Smooth muscle cell (in vitro differentiated cells): ENCODE results near the gene HEATR9. TPM values are rescaled to one million over a fixed set of nuclear protein-coding genes. Genes with fewer than 3 reads are reported as not detected.

Experiments used
- DNase-seq: peaks from one replicate; lab custom pipeline; 2025; ENCODE audit not compliant: unreplicated experiment; lab: John Stamatoyannopoulos, UW
- H2AFZ ChIP-seq: fragments of 200-600 bp; sonication (generic); 2 replicates; pipeline ENCODE4 v1.6.0; 2016; ENCODE audit warnings: antibody characterized with exemption, low read depth, mild to moderate bottlenecking
- H3F3A ChIP-seq: fragments of 200-600 bp; sonication (generic); 2 replicates; pipeline ENCODE4 v1.6.0; 2017; ENCODE audit warnings: antibody characterized with exemption, low read depth
- H3K27ac ChIP-seq: fragments of 200-600 bp; sonication (generic); 2 replicates; pipeline ENCODE4 v1.5.1; 2016; ENCODE audit warnings: low read depth, mild to moderate bottlenecking
- H3K27me3 ChIP-seq: fragments of 200-600 bp; sonication (generic); 2 replicates; pipeline ENCODE4 v1.6.1; 2016; ENCODE audit warnings: low read depth, mild to moderate bottlenecking
- H3K36me3 ChIP-seq: fragments of 200-600 bp; sonication (generic); 2 replicates; pipeline ENCODE4 v1.5.1; 2016; ENCODE audit warnings: low read depth
- H3K4me1 ChIP-seq: fragments of 200-600 bp; sonication (generic); 2 replicates; pipeline ENCODE4 v1.5.1; 2016; ENCODE audit warnings: low read depth
- H3K4me2 ChIP-seq: fragments of 200-600 bp; sonication (generic); 2 replicates; pipeline ENCODE4 v1.6.0; 2016; ENCODE audit warnings: mild to moderate bottlenecking
- H3K4me3 ChIP-seq: fragments of 200-600 bp; sonication (generic); 2 replicates; pipeline ENCODE4 v1.5.1; 2016; ENCODE audit warnings: mild to moderate bottlenecking
- H3K79me2 ChIP-seq: fragments of 200-600 bp; sonication (generic); 2 replicates; pipeline ENCODE4 v1.6.0; 2016; ENCODE audit warnings: low read depth, mild to moderate bottlenecking
- H3K9ac ChIP-seq: fragments of 200-600 bp; sonication (generic); 2 replicates; pipeline ENCODE4 v1.6.0; 2016; ENCODE audit warnings: low read depth
- H3K9me3 ChIP-seq: fragments of 200-600 bp; sonication (generic); replicated peaks from 2 replicates; pipeline ENCODE4 v1.5.1; 2016; ENCODE audit warnings: low read depth
- H4K20me1 ChIP-seq: fragments of 200-600 bp; sonication (generic); 2 replicates; pipeline ENCODE4 v1.6.0; 2016; ENCODE audit warnings: low read depth
- WGBS: methylation state at CpG from one replicate; pipeline ENCODE4 v1.1.7; 2016; ENCODE audit warnings: low lambda C conversion rate; 5-methylcytosine and 5-hydroxymethylcytosine counted together
- polyA plus RNA-seq: library from polyadenylated mRNA; unstranded; fragments of >200 nt; fragmentation: Nextera tagmentation; extraction: Ambion mirVana; gene quantifications from 2 replicates; pipeline ENCODE4 v1.2.1, GENCODE V29; 2016
- total RNA-seq: library from RNA; depleted of rRNA; stranded (reverse); fragments of >200 nt; gene quantifications from 2 replicates; pipeline ENCODE4 v1.2.3, GENCODE V29; 2014
- TF ChIP-seq, protein P1 (sequence below): fragments of 200-600 bp; sonication (generic); IDR thresholded peaks from 2 replicates; pipeline ENCODE4 v1.5.1; 2017; ENCODE audit warnings: borderline replicate concordance, mild to moderate bottlenecking, antibody characterized with exemption; ENCODE audit not compliant: insufficient read depth, poor library complexity, severe bottlenecking

Gene HEATR9
- total and polyA plus RNA-seq, 2 experiments from 2014 or later, result not detected

- Histone ChIP-seq H3K79me2 (no peaks in the 10 kb centered on the region), H3K9ac (peak overlapping the region; percentile 14), H3K9me3 (no peaks in the 10 kb centered on the region), H4K20me1 (no peaks in the 10 kb centered on the region), H2AFZ (no peak overlapping the region), H3K36me3 (no peaks in the 10 kb centered on the region), H3F3A (peaks cover 7% of the 10 kb centered on the region), H3K4me2 (no peak overlapping the region), H3K27ac (peak overlapping the region; percentile 60), H3K27me3 (no peaks in the 10 kb centered on the region), H3K4me1 (peaks cover 7% of the 10 kb centered on the region), H3K4me3 (no peak overlapping the region)
- DNase-seq, result no peak
- 70% methylated on average over 14 of the region's 14 CpGs for WGBS
- TF ChIP-seq, protein P1, sequence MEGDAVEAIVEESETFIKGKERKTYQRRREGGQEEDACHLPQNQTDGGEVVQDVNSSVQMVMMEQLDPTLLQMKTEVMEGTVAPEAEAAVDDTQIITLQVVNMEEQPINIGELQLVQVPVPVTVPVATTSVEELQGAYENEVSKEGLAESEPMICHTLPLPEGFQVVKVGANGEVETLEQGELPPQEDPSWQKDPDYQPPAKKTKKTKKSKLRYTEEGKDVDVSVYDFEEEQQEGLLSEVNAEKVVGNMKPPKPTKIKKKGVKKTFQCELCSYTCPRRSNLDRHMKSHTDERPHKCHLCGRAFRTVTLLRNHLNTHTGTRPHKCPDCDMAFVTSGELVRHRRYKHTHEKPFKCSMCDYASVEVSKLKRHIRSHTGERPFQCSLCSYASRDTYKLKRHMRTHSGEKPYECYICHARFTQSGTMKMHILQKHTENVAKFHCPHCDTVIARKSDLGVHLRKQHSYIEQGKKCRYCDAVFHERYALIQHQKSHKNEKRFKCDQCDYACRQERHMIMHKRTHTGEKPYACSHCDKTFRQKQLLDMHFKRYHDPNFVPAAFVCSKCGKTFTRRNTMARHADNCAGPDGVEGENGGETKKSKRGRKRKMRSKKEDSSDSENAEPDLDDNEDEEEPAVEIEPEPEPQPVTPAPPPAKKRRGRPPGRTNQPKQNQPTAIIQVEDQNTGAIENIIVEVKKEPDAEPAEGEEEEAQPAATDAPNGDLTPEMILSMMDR, result no peak
Observed at GRCh38 chr17:35895636-35896587, 27.2 kb upstream of the HEATR9 start.

- Histone ChIP-seq H3F3A (peaks cover 10% of the 10 kb centered on the region), H3K27me3 (no peaks in the 10 kb centered on the region), H3K4me1 (peaks cover 15% of the 10 kb centered on the region), H3K27ac (no peak overlapping the region), H3K79me2 (no peaks in the 10 kb centered on the region), H3K4me2 (no peak overlapping the region), H3K36me3 (no peaks in the 10 kb centered on the region), H2AFZ (no peak overlapping the region), H3K4me3 (no peak overlapping the region), H4K20me1 (no peaks in the 10 kb centered on the region), H3K9me3 (no peaks in the 10 kb centered on the region), H3K9ac (no peak overlapping the region)
- TF ChIP-seq, protein P1, result no peak
- 87% methylated on average over 7 of the region's 7 CpGs for WGBS
- no peak for DNase-seq
Observed at GRCh38 chr17:35894206-35894605, 25.5 kb upstream of the HEATR9 start.

- Histone ChIP-seq H3F3A (peaks cover 10% of the 10 kb centered on the region), H4K20me1 (no peaks in the 10 kb centered on the region), H3K9me3 (no peaks in the 10 kb centered on the region), H3K36me3 (no peaks in the 10 kb centered on the region), H2AFZ (no peak overlapping the region), H3K9ac (no peak overlapping the region), H3K27ac (no peak overlapping the region), H3K4me1 (peaks cover 15% of the 10 kb centered on the region), H3K27me3 (no peaks in the 10 kb centered on the region), H3K4me3 (no peak overlapping the region), H3K79me2 (no peaks in the 10 kb centered on the region), H3K4me2 (no peak overlapping the region)
- TF ChIP-seq, protein P1, result no peak
- DNase-seq, result no peak
- WGBS, result 88% methylated on average over 4 of the region's 4 CpGs
Observed at GRCh38 chr17:35893751-35894150, 25.1 kb upstream of the HEATR9 start.
